SK-N-SH (cell line): Measurements from ENCODE around the gene ASH1L. TPM values are rescaled to one million over a fixed set of nuclear protein-coding genes. Genes with fewer than 3 reads are reported as not detected.

ENCODE experiments used
- CTCF ChIA-PET: fragments of 300-600, 350-600 bp; formaldehyde crosslinking; extraction: SDS; loops from one replicate; lab custom pipeline; 2021; lab: Yijun Ruan, JAX
- POLR2A ChIA-PET: fragments of 350-600 bp; sonication (Branson Sonifier 250); formaldehyde crosslinking; extraction: SDS; loops from one replicate; lab custom pipeline; 2020; ENCODE audit warnings: antibody characterized with exemption, inconsistent platforms; lab: Yijun Ruan, JAX
- DNase-seq: peaks from one replicate; pipeline ENCODE4 v3.0.0; 2012
- H2AFZ ChIP-seq: fragments of 200-600 bp; sonication (generic); 2 replicates; pipeline ENCODE4 v1.8.1; 2016; ENCODE audit warnings: antibody characterized with exemption, mild to moderate bottlenecking, low read depth
- H3F3A ChIP-seq: fragments of 200-600 bp; sonication (generic); replicated peaks from 2 replicates; pipeline ENCODE3; 2016; ENCODE audit warnings: antibody characterized with exemption, mild to moderate bottlenecking; ENCODE audit not compliant: insufficient read depth
- H3K27ac ChIP-seq, 2 experiments: fragments of 200-500 bp in 1 of 2; fragments of 200-600 bp in 1 of 2; sonication (Bioruptor generic) in 1 of 2; sonication (generic), shearing (Covaris generic) in 1 of 2; 2 replicates each; pipeline versions ENCODE4 v1.5.1 to v1.6.1; 2014 to 2016; ENCODE audit warnings: low read depth in 2 of 2, inconsistent platforms in 1 of 2, low read length in 1 of 2, mild to moderate bottlenecking in 1 of 2, mixed read lengths in 1 of 2
- H3K27me3 ChIP-seq: fragments of 200-600 bp; sonication (generic), shearing (Covaris generic); 2 replicates; pipeline ENCODE4 v1.6.1; 2016; ENCODE audit warnings: mixed run types; ENCODE audit not compliant: insufficient read depth
- H3K36me3 ChIP-seq, 2 experiments: fragments of 200-500 bp in 1 of 2; fragments of 200-600 bp in 1 of 2; sonication (Bioruptor generic) in 1 of 2; sonication (generic) in 1 of 2; replicated peaks in 1 of 2; 2 replicates each; pipeline versions ENCODE3 to v1.5.1; 2014 to 2016; ENCODE audit warnings: low read length in 1 of 2, mild to moderate bottlenecking in 1 of 2; ENCODE audit not compliant: insufficient read depth in 2 of 2, control insufficient read depth in 1 of 2
- H3K4me1 ChIP-seq, 2 experiments: fragments of 200-500 bp in 1 of 2; fragments of 200-600 bp in 1 of 2; sonication (Bioruptor generic) in 1 of 2; sonication (generic), shearing (Covaris generic) in 1 of 2; 2 replicates each; pipeline versions ENCODE4 v1.5.1 to v1.6.1; 2014 to 2016; ENCODE audit warnings: low read depth in 1 of 2, low read length in 1 of 2, mixed run types in 1 of 2; ENCODE audit not compliant: insufficient read depth in 2 of 2, control insufficient read depth in 1 of 2
- H3K4me2 ChIP-seq: fragments of 200-600 bp; sonication (generic), shearing (Covaris generic); 2 replicates; pipeline ENCODE4 v1.6.1; 2017; ENCODE audit warnings: mixed run types
- H3K4me3 ChIP-seq, 2 experiments: fragments of 200-500 bp in 1 of 2; fragments of 200-600 bp in 1 of 2; sonication (Bioruptor generic) in 1 of 2; sonication (generic), shearing (Covaris generic) in 1 of 2; 2 replicates each; pipeline versions ENCODE4 v1.5.1 to v1.8.1; 2014 to 2016; ENCODE audit warnings: low read depth in 2 of 2, inconsistent platforms in 1 of 2, low read length in 1 of 2, mild to moderate bottlenecking in 1 of 2, mixed read lengths in 1 of 2, moderate library complexity in 1 of 2
- H3K79me2 ChIP-seq: fragments of 200-600 bp; sonication (generic); 2 replicates; pipeline ENCODE4 v1.8.1; 2017; ENCODE audit warnings: mild to moderate bottlenecking; ENCODE audit not compliant: insufficient read depth
- H3K9ac ChIP-seq: fragments of 200-600 bp; sonication (generic); 2 replicates; pipeline ENCODE4 v1.6.1; 2017; ENCODE audit warnings: mixed run types
- H3K9me2 ChIP-seq: fragments of 200-600 bp; sonication (generic); 2 replicates; pipeline ENCODE4 v1.6.1; 2017; ENCODE audit warnings: mixed run types
- H3K9me3 ChIP-seq: fragments of 200-600 bp; sonication (generic); 2 replicates; pipeline ENCODE4 v1.6.1; 2017; ENCODE audit warnings: mixed run types, mild to moderate bottlenecking, moderate library complexity
- H4K20me1 ChIP-seq: fragments of 200-600 bp; sonication (generic); 2 replicates; pipeline ENCODE4 v1.6.1; 2017; ENCODE audit warnings: mild to moderate bottlenecking, mixed run types; ENCODE audit not compliant: insufficient read depth
- CHD2 ChIP-seq: fragments of 150-350 bp; IDR thresholded peaks from 2 replicates; pipeline ENCODE4 v1.6.1; 2018; ENCODE audit warnings: low read length; ENCODE audit not compliant: partially characterized antibody
- CTCF ChIP-seq: fragments of 200-600 bp; sonication (generic); IDR thresholded peaks from 2 replicates; pipeline ENCODE4 v1.6.1; 2017; ENCODE audit warnings: antibody characterized with exemption, mild to moderate bottlenecking, moderate library complexity
- FOXJ3 ChIP-seq: sonication (generic); formaldehyde crosslinking; IDR thresholded peaks from 2 replicates; pipeline ENCODE4 v1.5.1; 2020; ENCODE audit warnings: mild to moderate bottlenecking, missing genetic modification reagents
- IRF3 ChIP-seq: fragments of 150-350 bp; IDR thresholded peaks from 2 replicates; pipeline ENCODE4 v1.6.1; 2016; ENCODE audit warnings: mild to moderate bottlenecking, low read depth, low read length
- JUND ChIP-seq: IDR thresholded peaks from 2 replicates; pipeline ENCODE4 v1.4.0; 2012
- NFIC ChIP-seq: IDR thresholded peaks from 2 replicates; pipeline ENCODE4 v1.4.0; 2012; ENCODE audit warnings: borderline replicate concordance
- NRF1 ChIP-seq: IDR thresholded peaks from 2 replicates; pipeline ENCODE4 v1.6.1; 2012; ENCODE audit warnings: low read depth, mild to moderate bottlenecking, low read length
- POLR2AphosphoS5 ChIP-seq: IDR thresholded peaks from 2 replicates; pipeline ENCODE4 v1.6.1; 2012; ENCODE audit warnings: low read depth, low read length
- SIN3A ChIP-seq: IDR thresholded peaks from 2 replicates; pipeline ENCODE4 v1.6.1; 2012; ENCODE audit warnings: low read depth, mild to moderate bottlenecking, low read length, moderate library complexity, borderline replicate concordance
- SMC3 ChIP-seq: IDR thresholded peaks from 2 replicates; pipeline ENCODE4 v1.6.1; 2012; ENCODE audit warnings: low read depth, low read length, improper control_type of control experiment
- USF1 ChIP-seq: IDR thresholded peaks from 2 replicates; pipeline ENCODE4 v1.4.0; 2012; ENCODE audit warnings: low read depth, borderline replicate concordance
- ZBTB33 ChIP-seq: IDR thresholded peaks from 2 replicates; pipeline ENCODE4 v1.4.0; 2012; ENCODE audit warnings: low read depth, borderline replicate concordance
- WGBS: methylation state at CpG from one replicate; pipeline ENCODE4 v1.1.6; 2017; ENCODE audit warnings: low lambda C conversion rate; 5-methylcytosine and 5-hydroxymethylcytosine counted together
- polyA plus RNA-seq, 3 experiments: library from polyadenylated mRNA; depleted of rRNA; stranded (reverse); fragments of >200 nt; gene quantifications; 2 replicates each; pipeline ENCODE4 v1.2.3, GENCODE V29; 2012

Gene ASH1L
- polyA plus RNA-seq, 1 of the 3 experiments (the other 2 are of a cell fraction), result 13.4 TPM

- 82% methylated on average over 6 of the region's 6 CpGs for WGBS
- no peaks in the 10 kb centered on the region for H3K9me2 ChIP-seq
- peaks cover 12 to 23% of the 10 kb centered on the region in 2 experiments for H3K36me3 ChIP-seq
- no peak overlapping the region for H3K9ac ChIP-seq
- H3F3A ChIP-seq, result peaks cover 15% of the 10 kb centered on the region
- no peaks in the 10 kb centered on the region for H3K9me3 ChIP-seq
- TF ChIP-seq USF1, result no peak
- no peak for TF ChIP-seq FOXJ3 (CRISPR knock-in tag)
- TF ChIP-seq SMC3, result no peak
- TF ChIP-seq NFIC, result no peak
- TF ChIP-seq POLR2AphosphoS5, result no peak
- TF ChIP-seq SIN3A, result no peak
- no peak for TF ChIP-seq CHD2
- no peak for TF ChIP-seq JUND
- no peak for TF ChIP-seq IRF3
- no peak for TF ChIP-seq NRF1
- TF ChIP-seq ZBTB33, result no peak
- no peak for TF ChIP-seq CTCF
- ChIA-PET CTCF (interaction anchor here (0.7 to 1.3 kb wide), 2 partner anchors 23 to 33 kb away, joined by 3 to 5 read pairs; no protein-coding TSS in a partner anchor), POLR2A (no interaction called here)
- H3K27ac ChIP-seq, result no peak overlapping the region
- no peaks in the 10 kb centered on the region for H3K27me3 ChIP-seq
- H3K4me3 ChIP-seq, result no peak overlapping the region
- no peaks in the 10 kb centered on the region for H4K20me1 ChIP-seq
- no peak overlapping the region for H3K4me2 ChIP-seq
- DNase-seq, result no peak
- H2AFZ ChIP-seq, result no peak overlapping the region
- H3K79me2 ChIP-seq, result peaks cover 91% of the 10 kb centered on the region
- H3K4me1 ChIP-seq, result no peaks in the 10 kb centered on the region
These were observed 7.5 kb upstream of the ASH1L start for GRCh38 chr1:155569988-155570592.
